ENCODE measurements around the gene JAZF1. TPM values are rescaled to one million over a fixed set of nuclear protein-coding genes. Genes with fewer than 3 reads are reported as not detected.

JAZF1 gene
- total and polyA plus RNA-seq, 3 donors from 2014 or later: 38.5 to 51.0 (median 46.4) TPM

DNA sequence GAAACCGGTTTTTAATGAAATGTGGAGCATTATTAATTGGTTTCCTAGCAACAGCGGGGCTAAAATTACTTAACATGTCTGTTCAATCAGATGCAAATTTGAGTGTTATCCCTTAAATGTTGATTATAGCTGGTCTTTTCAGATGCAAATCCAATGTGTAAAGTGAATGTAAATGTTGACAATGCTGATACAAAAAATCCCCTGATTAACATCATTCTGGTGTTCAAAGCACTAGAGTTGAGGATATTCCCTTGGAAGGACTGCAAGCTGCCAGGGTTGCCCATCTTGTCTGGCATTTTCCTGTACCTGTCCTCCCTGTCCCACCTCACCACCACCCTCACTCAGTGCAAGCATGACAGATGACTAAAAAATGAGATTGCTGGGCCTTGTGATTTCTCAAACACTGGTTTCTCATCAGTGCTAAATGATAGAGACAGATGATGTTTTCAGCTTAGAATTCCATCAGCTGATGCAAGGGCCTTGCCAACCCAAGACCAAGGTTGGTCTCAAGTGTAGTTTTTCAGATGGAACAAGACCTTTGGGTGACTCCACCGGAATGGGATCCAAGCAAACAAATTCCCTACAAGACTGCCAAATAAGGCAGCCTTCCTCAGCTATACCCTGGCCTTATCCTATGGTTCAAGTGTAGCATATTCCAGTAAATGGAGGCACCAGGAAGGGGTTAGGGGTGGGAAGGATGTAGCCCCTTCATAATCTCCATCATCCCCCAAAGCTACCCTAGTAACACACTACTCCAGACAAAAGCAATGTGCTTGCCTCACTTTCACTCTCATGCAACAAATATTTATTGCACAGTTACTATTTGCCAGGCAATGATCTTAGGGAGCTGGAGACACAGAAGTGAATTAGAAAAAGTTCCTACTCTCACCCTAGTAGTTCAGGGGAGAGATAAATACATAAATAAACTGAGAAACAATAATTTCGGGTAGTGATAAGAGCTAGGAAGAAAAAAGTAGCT lies 54.9 kb downstream of the JAZF1 start:
- peak; percentile 54 for DNase-seq
- Histone ChIP-seq H3K4me1 (peaks cover 51% of the 10 kb centered on the region), H3K36me3 (ENCODE audit: low read depth, missing control alignments) (no peaks in the 10 kb centered on the region), H3K4me3 (no peak overlapping the region), H3K27me3 (no peaks in the 10 kb centered on the region), H3K9me3 (no peaks in the 10 kb centered on the region), H3K27ac (peak overlapping the region; percentile 80 to 82)
- TF ChIP-seq POLR2A (IDR thresholded peaks at IDR 0.05): no peak
- TF ChIP-seq, protein P1, sequence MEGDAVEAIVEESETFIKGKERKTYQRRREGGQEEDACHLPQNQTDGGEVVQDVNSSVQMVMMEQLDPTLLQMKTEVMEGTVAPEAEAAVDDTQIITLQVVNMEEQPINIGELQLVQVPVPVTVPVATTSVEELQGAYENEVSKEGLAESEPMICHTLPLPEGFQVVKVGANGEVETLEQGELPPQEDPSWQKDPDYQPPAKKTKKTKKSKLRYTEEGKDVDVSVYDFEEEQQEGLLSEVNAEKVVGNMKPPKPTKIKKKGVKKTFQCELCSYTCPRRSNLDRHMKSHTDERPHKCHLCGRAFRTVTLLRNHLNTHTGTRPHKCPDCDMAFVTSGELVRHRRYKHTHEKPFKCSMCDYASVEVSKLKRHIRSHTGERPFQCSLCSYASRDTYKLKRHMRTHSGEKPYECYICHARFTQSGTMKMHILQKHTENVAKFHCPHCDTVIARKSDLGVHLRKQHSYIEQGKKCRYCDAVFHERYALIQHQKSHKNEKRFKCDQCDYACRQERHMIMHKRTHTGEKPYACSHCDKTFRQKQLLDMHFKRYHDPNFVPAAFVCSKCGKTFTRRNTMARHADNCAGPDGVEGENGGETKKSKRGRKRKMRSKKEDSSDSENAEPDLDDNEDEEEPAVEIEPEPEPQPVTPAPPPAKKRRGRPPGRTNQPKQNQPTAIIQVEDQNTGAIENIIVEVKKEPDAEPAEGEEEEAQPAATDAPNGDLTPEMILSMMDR (IDR thresholded peaks at IDR 0.05): no peak
- intact Hi-C loops (cut with DNase I; ENCODE audit: low total_unique reads): no loop called here
- 65 to 83% methylated on average over 4 of the region's 4 CpGs for WGBS, 2 donors

DNA sequence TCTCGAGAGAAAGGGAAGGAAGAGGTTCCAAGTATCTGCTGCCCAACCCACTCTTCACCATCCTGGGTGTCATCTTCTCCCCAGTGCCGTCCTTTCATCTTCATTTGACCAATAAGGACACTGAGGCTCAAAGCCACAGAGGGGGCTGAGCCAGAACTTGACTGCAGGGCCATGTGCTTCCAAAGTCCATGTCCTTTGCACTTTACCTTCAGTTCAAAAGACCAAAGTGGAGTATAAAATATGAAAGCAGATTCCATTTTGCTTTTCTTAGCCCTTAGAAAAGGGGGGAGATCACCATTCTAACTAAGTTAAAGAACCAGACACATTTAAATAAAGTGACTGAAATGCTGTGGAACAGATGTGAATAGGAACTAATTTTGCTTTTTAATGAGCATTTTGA lies 56.2 kb downstream of the JAZF1 start:
- no peaks in the 10 kb centered on the region for H3K27me3 ChIP-seq
- no peak for TF ChIP-seq POLR2A (IDR thresholded peaks at IDR 0.05)
- TF ChIP-seq, protein P1 (IDR thresholded peaks at IDR 0.05): no peak
- intact Hi-C loops (cut with DNase I; ENCODE audit: low total_unique reads): no loop called here
- H3K36me3 ChIP-seq (ENCODE audit: low read depth, missing control alignments): no peaks in the 10 kb centered on the region
- no peaks in the 10 kb centered on the region for H3K9me3 ChIP-seq
- peak overlapping the region in 1 of 2 donors; percentile 80 for H3K27ac ChIP-seq
- DNase-seq: no peak
- WGBS, 2 donors: 66 to 89% methylated on average over 2 of the region's 2 CpGs
- no peak overlapping the region for H3K4me3 ChIP-seq
- peaks cover 51% of the 10 kb centered on the region for H3K4me1 ChIP-seq

DNA sequence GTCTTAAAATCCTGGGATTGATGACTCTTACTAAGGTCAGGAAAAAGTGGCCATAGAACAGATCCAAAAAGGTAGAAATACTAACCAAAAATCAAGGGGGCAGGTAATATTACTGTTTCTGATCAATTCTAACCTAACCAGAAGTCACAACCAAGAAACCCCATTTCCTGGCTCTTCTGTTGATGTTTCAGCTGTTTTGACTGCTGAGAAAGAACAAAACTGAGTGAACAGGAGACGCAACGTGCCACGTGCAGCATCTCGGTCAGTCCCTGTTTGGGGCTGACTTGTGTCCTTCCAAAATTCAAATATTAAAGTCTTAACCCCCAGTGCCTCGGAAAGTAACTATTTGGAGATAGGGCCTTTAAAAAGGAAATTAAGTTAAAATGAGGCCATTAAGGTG lies 56.8 kb downstream of the JAZF1 start:
- H3K27ac ChIP-seq: peak overlapping the region in 1 of 2 donors; percentile 80
- H3K4me3 ChIP-seq: no peak overlapping the region
- H3K4me1 ChIP-seq: peaks cover 48% of the 10 kb centered on the region
- no peaks in the 10 kb centered on the region for H3K36me3 ChIP-seq (ENCODE audit: low read depth, missing control alignments)
- TF ChIP-seq POLR2A (IDR thresholded peaks at IDR 0.05): no peak
- TF ChIP-seq, protein P1 (IDR thresholded peaks at IDR 0.05): no peak
- H3K9me3 ChIP-seq: no peaks in the 10 kb centered on the region
- intact Hi-C loops (cut with DNase I; ENCODE audit: low total_unique reads): no loop called here
- 59 to 88% methylated on average over 5 of the region's 5 CpGs for WGBS, 2 donors
- H3K27me3 ChIP-seq: no peaks in the 10 kb centered on the region
- DNase-seq: no peak

DNA sequence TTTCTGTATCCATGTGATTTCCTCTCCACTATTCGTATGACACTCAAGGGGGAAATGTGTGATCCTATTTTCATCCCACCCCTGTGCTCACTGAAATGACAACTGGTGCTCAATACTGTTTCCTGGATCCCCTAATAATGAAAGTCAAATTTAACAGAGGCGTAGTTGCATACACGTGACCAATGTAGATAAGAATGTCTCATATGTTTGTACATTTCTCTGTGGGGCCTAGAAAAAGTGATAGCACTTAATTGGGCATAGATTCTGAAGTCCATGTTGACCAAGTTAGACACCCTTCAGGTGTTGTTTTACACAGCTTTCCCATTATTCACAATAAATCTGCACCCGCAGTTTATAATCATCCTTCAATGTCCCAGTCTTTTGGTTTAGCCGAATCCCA lies 59.1 kb downstream of the JAZF1 start:
- WGBS, 2 donors: 86 to 88% methylated on average over 5 of the region's 5 CpGs
- peak overlapping the region in 1 of 2 donors; percentile 19 for H3K27ac ChIP-seq
- TF ChIP-seq, protein P1 (IDR thresholded peaks at IDR 0.05): no peak
- no peak for TF ChIP-seq POLR2A (IDR thresholded peaks at IDR 0.05)
- intact Hi-C loops (cut with DNase I; ENCODE audit: low total_unique reads): no loop called here
- no peaks in the 10 kb centered on the region for H3K36me3 ChIP-seq (ENCODE audit: low read depth, missing control alignments)
- H3K4me3 ChIP-seq: no peak overlapping the region
- no peaks in the 10 kb centered on the region for H3K27me3 ChIP-seq
- DNase-seq: no peak
- peaks cover 38% of the 10 kb centered on the region for H3K4me1 ChIP-seq
- no peaks in the 10 kb centered on the region for H3K9me3 ChIP-seq

Measured in testis (tissue), 3 donors.